ENCODE data around the gene B3GALT5. TPM values are rescaled to one million over a fixed set of nuclear protein-coding genes. Genes with fewer than 3 reads are reported as not detected.

The B3GALT5 gene
- total RNA-seq, 2 donors from 2014 or later, result 114 to 205 TPM

DNA sequence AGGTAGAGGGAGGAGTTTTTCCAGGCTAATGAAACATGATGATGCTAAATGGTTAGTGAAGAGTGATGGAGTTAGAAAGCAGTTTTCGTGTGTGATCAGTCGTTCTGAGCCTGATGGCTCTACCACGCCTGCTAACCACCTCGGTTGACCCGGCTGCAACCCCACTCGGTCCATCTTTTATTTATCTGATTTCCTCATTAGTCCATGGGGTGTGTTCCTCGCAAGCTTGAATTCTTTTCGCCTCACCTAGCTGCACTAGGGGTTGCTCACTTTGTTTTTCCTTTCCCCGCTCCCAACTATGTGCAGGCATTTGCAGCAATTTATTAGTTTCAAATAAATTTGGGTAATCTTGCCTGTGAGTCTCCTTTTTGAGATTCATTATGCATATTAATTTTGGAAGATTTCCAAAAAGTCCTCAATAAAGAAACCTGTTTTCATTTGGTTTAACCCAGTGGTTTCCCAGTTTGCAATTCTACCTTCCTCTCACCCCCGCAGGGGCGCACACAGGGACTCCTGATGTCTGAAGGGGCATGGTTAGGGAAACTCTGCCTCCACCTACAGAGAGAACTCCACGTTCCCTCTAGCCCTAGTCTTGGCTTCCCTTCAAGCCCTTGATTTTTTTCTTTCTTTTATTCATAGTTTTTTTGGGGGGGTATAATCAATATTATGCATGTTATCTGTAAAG is 12.6 kb downstream of the B3GALT5 start:
- no peak overlapping the region for H3K9ac ChIP-seq (ENCODE audit: low read depth in 2 of 2, low read length in 2 of 2)
- H3K4me3 ChIP-seq, result no peak overlapping the region
- H3K36me3 ChIP-seq, result no peaks in the 10 kb centered on the region
- H3K9me3 ChIP-seq, result no peaks in the 10 kb centered on the region
- no peak overlapping the region for H3K27ac ChIP-seq
- H3K4me1 ChIP-seq, result no peaks in the 10 kb centered on the region
- no peak for DNase-seq
- TF ChIP-seq CTCF (IDR thresholded peaks at IDR 0.05), result no peak
- intact Hi-C loops (cut with DNase I), result no loop called here
- no peaks in the 10 kb centered on the region for H3K27me3 ChIP-seq

DNA sequence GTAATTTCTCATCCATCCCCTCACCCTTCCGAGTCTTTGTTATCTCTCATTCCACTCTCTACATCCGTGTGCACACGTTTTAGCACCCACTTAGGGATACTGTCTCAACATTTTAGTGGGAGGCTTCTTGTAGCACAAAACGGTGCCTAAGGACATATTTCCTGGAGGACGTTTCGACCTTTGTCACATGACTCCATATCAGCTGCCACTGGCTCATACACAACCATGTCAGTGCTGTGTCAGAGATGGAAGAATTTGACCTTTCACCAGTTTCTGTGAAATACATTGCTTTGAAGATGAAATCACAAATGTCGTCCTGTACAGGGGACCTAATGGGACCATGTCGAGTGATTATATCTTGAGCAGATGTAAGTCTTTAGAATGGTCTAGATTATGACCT is 15.6 kb downstream of the B3GALT5 start:
- H3K4me1 ChIP-seq, result no peaks in the 10 kb centered on the region
- H3K4me3 ChIP-seq, result no peak overlapping the region
- no peak overlapping the region for H3K27ac ChIP-seq
- no peak for TF ChIP-seq CTCF (IDR thresholded peaks at IDR 0.05)
- H3K9me3 ChIP-seq, result no peaks in the 10 kb centered on the region
- intact Hi-C loops (cut with DNase I), result no loop called here
- H3K27me3 ChIP-seq, result no peaks in the 10 kb centered on the region
- no peak overlapping the region for H3K9ac ChIP-seq (ENCODE audit: low read depth in 2 of 2, low read length in 2 of 2)
- no peak for DNase-seq
- H3K36me3 ChIP-seq, result no peaks in the 10 kb centered on the region

DNA sequence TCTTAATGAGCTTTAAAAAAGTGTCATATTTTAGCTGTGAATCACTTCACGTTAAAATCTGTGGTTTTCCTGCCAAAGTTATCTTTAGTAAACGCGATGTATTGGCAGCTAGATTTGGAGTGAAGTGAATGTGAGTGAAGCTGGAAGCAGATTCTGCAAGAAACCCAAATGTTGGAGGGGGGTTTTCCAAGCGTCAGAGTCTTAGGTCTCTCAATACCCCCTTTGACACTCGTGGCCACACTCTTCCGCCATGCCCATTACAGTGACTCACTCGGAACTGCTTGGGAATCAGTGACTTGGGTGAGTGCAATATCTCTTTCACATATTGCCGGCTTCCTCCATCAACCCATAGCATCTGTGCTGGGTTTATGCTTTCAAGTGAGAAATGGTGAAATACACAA is 17.5 kb downstream of the B3GALT5 start:
- Histone ChIP-seq H3K36me3 (no peaks in the 10 kb centered on the region), H3K9me3 (no peaks in the 10 kb centered on the region), H3K9ac (ENCODE audit: low read depth in 2 of 2, low read length in 2 of 2) (no peak overlapping the region), H3K27ac (no peak overlapping the region), H3K27me3 (no peaks in the 10 kb centered on the region), H3K4me3 (no peak overlapping the region), H3K4me1 (no peaks in the 10 kb centered on the region)
- intact Hi-C loops (cut with DNase I), result loop anchor here (10.0 kb wide), 1 partner anchor 105 kb away; no protein-coding TSS in a partner anchor
- no peak for DNase-seq
- no peak for TF ChIP-seq CTCF (IDR thresholded peaks at IDR 0.05)

DNA sequence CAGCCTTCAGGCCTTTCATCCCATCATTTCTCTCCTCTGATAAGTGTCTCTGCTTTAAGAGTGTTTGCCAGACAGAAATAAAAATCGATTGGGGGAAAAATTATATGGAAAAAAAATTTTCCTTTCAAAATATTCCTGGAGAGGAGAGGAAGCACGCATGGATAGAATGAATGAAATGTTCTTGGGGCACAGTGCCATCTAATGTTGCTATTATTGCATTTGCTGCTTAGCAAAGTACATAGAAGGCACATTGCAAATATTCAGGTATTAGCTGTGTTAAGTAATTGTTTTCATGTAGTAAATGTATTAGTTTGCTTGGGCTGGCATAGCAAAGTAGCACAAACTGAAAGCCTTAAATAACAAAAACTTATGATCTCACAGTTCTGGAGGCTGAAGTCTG is 18.1 kb downstream of the B3GALT5 start:
- no peaks in the 10 kb centered on the region for H3K4me1 ChIP-seq
- no peak for TF ChIP-seq CTCF (IDR thresholded peaks at IDR 0.05)
- DNase-seq, result no peak
- no peak overlapping the region for H3K4me3 ChIP-seq
- intact Hi-C loops (cut with DNase I), result loop anchor here (10.0 kb wide), 1 partner anchor 106 kb away; no protein-coding TSS in a partner anchor
- no peaks in the 10 kb centered on the region for H3K27me3 ChIP-seq
- H3K9me3 ChIP-seq, result no peaks in the 10 kb centered on the region
- H3K27ac ChIP-seq, result no peak overlapping the region
- no peak overlapping the region for H3K9ac ChIP-seq (ENCODE audit: low read depth in 2 of 2, low read length in 2 of 2)
- H3K36me3 ChIP-seq, result no peaks in the 10 kb centered on the region

DNA sequence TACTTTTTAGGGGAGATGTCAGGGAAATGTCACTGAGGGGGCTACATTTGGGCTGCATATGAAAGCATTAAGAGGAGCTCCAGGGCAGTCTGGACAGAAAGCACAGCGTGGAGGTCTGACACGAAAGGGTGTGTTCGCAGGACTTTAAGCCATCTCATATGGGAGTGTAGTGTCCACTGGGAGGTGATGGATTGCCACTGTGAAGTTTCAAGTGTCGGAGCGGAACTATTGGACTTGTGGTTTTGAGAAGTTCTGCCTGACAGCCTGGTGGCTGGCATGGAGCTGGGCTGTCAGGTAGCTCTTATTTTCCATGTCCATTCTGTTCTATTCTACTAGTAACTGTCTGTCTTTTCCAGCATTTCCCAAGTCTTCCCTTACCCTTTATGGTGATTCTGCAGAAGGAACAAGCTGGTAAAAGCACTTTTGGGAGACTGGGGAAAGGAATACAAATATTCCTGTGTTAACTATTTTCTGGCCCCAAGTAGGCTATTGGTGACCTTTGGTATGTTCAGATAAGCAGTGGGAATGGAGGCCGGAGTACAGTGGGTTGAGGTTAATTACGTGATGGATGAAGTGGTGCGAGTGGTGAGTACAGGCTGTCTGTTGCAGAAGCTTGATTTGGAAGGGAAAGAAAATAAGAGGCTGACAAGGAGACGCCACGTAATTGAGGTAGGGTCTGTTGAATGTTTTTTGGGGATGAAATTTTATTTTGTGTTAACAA is 19.3 kb downstream of the B3GALT5 start:
- H3K27ac ChIP-seq, result no peak overlapping the region
- no peaks in the 10 kb centered on the region for H3K9me3 ChIP-seq
- TF ChIP-seq CTCF (IDR thresholded peaks at IDR 0.05), result no peak
- H3K27me3 ChIP-seq, result no peaks in the 10 kb centered on the region
- no peaks in the 10 kb centered on the region for H3K36me3 ChIP-seq
- no peak for DNase-seq
- H3K9ac ChIP-seq (ENCODE audit: low read depth in 2 of 2, low read length in 2 of 2), result no peak overlapping the region
- intact Hi-C loops (cut with DNase I), result loop anchor here (10.0 kb wide), 1 partner anchor 107 kb away; no protein-coding TSS in a partner anchor
- H3K4me3 ChIP-seq, result no peak overlapping the region
- H3K4me1 ChIP-seq, result no peaks in the 10 kb centered on the region
